ENCODE results near the gene TTYH3. TPM values are rescaled to one million over a fixed set of nuclear protein-coding genes. Genes with fewer than 3 reads are reported as not detected.
A peak's percentile ranks its signal among the peaks of the same experiment; 100 is the strongest.

TTYH3 gene
- total RNA-seq, 1 experiment from 2014 or later: 114 TPM

GRCh38 chr7:2708547-2709310, 76.9 kb downstream of the TTYH3 start:
- BruUV-seq (replicated peaks): no TSS peak
- H3K27me3 ChIP-seq (ENCODE audit: insufficient read depth, low read depth): no peaks in the 10 kb centered on the region
- no peak for DNase-seq
- intact Hi-C loops (cut with micrococcal nuclease; ENCODE audit: unreplicated experiment): loop anchor here (1.0 kb wide), 2 partner anchors 231 to 257 kb away; no protein-coding TSS in a partner anchor
- H4K20me1 ChIP-seq (ENCODE audit: insufficient read depth): no peaks in the 10 kb centered on the region
- H3K4me1 ChIP-seq (replicated peaks; ENCODE audit: insufficient read depth): no peaks in the 10 kb centered on the region
- H3K4me2 ChIP-seq: no peak overlapping the region
- no peaks in the 10 kb centered on the region for H3K36me3 ChIP-seq (ENCODE audit: low read depth)
- ChIA-PET CTCF (interaction anchor here (0.5 to 1.2 kb wide), 3 partner anchors 28 to 951 kb away, joined by 3 to 7 read pairs (median 5); no protein-coding TSS in a partner anchor), POLR2A (ENCODE audit: unreplicated experiment) (no interaction called here)
- no peak overlapping the region for H3K27ac ChIP-seq
- H2AFZ ChIP-seq: no peak overlapping the region
- H3K9me3 ChIP-seq (ENCODE audit: insufficient read depth, low read depth): no peaks in the 10 kb centered on the region
- H3K9me2 ChIP-seq (ENCODE audit: insufficient read depth): no peaks in the 10 kb centered on the region
- H3F3A ChIP-seq (ENCODE audit: insufficient read depth, low read depth): peaks cover 13% of the 10 kb centered on the region
- no peaks in the 10 kb centered on the region for H3K79me2 ChIP-seq (ENCODE audit: low read depth)
- H3K4me3 ChIP-seq: no peak overlapping the region
- TF ChIP-seq EZH2 (IDR thresholded peaks at IDR 0.05; ENCODE audit: low read depth): no peak
- TF ChIP-seq, protein P1, sequence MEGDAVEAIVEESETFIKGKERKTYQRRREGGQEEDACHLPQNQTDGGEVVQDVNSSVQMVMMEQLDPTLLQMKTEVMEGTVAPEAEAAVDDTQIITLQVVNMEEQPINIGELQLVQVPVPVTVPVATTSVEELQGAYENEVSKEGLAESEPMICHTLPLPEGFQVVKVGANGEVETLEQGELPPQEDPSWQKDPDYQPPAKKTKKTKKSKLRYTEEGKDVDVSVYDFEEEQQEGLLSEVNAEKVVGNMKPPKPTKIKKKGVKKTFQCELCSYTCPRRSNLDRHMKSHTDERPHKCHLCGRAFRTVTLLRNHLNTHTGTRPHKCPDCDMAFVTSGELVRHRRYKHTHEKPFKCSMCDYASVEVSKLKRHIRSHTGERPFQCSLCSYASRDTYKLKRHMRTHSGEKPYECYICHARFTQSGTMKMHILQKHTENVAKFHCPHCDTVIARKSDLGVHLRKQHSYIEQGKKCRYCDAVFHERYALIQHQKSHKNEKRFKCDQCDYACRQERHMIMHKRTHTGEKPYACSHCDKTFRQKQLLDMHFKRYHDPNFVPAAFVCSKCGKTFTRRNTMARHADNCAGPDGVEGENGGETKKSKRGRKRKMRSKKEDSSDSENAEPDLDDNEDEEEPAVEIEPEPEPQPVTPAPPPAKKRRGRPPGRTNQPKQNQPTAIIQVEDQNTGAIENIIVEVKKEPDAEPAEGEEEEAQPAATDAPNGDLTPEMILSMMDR (conservative IDR thresholded peaks at IDR 0.05): no peak

DNA sequence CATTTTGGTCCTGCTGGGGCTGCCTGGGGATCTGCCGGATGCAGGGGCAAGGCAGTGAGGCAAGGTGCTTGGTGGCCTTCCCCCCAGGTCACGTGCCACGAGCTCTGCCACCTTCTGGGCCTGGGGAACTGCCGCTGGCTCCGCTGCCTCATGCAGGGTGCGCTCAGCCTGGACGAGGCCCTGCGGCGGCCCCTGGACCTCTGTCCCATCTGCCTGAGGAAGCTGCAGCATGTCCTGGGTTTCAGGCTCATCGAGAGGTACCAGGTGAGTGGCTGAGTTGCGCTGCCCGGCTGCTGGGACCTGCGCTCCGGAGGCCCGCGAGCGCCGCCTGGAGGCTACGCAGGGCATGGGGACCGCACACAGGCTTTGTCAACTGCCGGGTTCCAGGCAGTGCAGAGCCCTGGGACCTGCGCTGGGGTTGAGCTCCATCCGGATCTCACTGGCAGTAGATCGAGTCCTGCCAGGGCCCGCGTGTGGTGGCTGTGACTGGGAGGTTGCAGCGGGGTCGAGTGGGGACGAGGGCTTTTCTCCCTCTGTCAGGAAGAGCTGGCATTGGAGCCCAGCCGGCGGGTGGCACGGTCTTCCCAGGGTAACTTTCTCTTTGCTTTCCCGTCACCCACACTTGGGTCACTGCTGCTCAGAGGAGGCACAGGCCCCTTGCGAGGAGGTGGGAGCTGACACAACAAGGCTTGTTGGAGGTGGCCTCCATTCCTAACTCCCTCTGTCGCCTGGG, 77.9 kb downstream of the TTYH3 start:
- no TSS peak for BruUV-seq (replicated peaks)
- intact Hi-C loops (cut with micrococcal nuclease; ENCODE audit: unreplicated experiment): loop anchor here (1.0 kb wide), 2 partner anchors 232 to 258 kb away; no protein-coding TSS in a partner anchor

DNA sequence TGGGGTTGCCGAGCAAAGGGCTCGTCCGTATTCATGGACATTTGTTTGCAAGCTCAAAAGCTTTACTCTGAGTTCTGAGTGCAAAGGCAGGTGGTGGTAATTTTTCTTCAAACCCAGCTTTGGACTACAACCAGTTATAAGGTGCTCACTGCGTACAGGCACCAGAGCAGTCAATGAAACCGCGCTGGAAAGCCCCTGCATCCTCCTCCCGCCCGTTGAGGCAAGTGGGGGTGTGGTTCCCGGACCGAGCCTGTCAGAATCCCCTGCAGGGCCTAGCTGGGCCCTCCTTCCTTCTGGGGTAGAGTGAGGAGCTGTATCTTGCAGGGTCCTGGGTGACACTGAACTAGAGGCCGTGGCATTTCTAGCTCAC, 78.5 kb downstream of the TTYH3 start:
- Histone ChIP-seq H4K20me1 (ENCODE audit: insufficient read depth) (no peaks in the 10 kb centered on the region), H3K27me3 (ENCODE audit: insufficient read depth, low read depth) (no peaks in the 10 kb centered on the region), H3K9me2 (ENCODE audit: insufficient read depth) (no peaks in the 10 kb centered on the region), H3K9me3 (ENCODE audit: insufficient read depth, low read depth) (no peaks in the 10 kb centered on the region), H2AFZ (no peak overlapping the region), H3K27ac (no peak overlapping the region), H3K4me3 (no peak overlapping the region), H3K79me2 (ENCODE audit: low read depth) (no peaks in the 10 kb centered on the region), H3K36me3 (ENCODE audit: low read depth) (no peaks in the 10 kb centered on the region), H3K4me2 (no peak overlapping the region), H3K4me1 (replicated peaks; ENCODE audit: insufficient read depth) (no peaks in the 10 kb centered on the region), H3F3A (ENCODE audit: insufficient read depth, low read depth) (peaks cover 7% of the 10 kb centered on the region; the same call in 1 of the 2 replicates)
- no peak for TF ChIP-seq EZH2 (IDR thresholded peaks at IDR 0.05; ENCODE audit: low read depth)
- TF ChIP-seq, protein P1 (conservative IDR thresholded peaks at IDR 0.05): no peak
- POLR2A ChIA-PET (ENCODE audit: unreplicated experiment): interaction anchor here (0.6 to 0.7 kb wide), 2 partner anchors 18 to 160 kb away, joined by 4 to 6 read pairs; no protein-coding TSS in a partner anchor
- BruUV-seq (replicated peaks): no TSS peak
- CTCF ChIA-PET: interaction anchor here (0.5 to 1.7 kb wide), 8 partner anchors 23 to 259 kb away, joined by 3 to 11 read pairs (median 4); no protein-coding TSS in a partner anchor
- no peak for DNase-seq
- intact Hi-C loops (cut with micrococcal nuclease; ENCODE audit: unreplicated experiment): no loop called here

More for the DNA sequence above, 77.9 kb downstream of the TTYH3 start:
- ChIA-PET CTCF (interaction anchor here (0.5 to 1.7 kb wide), 9 partner anchors 24 to 1045 kb away, joined by 3 to 11 read pairs (median 4); no protein-coding TSS in a partner anchor), POLR2A (ENCODE audit: unreplicated experiment) (interaction anchor here (0.7 kb wide), 1 partner anchor 161 kb away, joined by 4 read pairs; no protein-coding TSS in a partner anchor)
- Histone ChIP-seq H2AFZ (no peak overlapping the region), H4K20me1 (ENCODE audit: insufficient read depth) (no peaks in the 10 kb centered on the region), H3K27me3 (ENCODE audit: insufficient read depth, low read depth) (no peaks in the 10 kb centered on the region), H3K27ac (no peak overlapping the region), H3F3A (ENCODE audit: insufficient read depth, low read depth) (peaks cover 7% of the 10 kb centered on the region; the same call in 1 of the 2 replicates), H3K4me2 (no peak overlapping the region), H3K4me3 (no peak overlapping the region), H3K9me3 (ENCODE audit: insufficient read depth, low read depth) (no peaks in the 10 kb centered on the region), H3K79me2 (ENCODE audit: low read depth) (no peaks in the 10 kb centered on the region), H3K36me3 (ENCODE audit: low read depth) (no peaks in the 10 kb centered on the region), H3K9me2 (ENCODE audit: insufficient read depth) (no peaks in the 10 kb centered on the region), H3K4me1 (replicated peaks; ENCODE audit: insufficient read depth) (no peaks in the 10 kb centered on the region)
- no peak for TF ChIP-seq EZH2 (IDR thresholded peaks at IDR 0.05; ENCODE audit: low read depth)
- TF ChIP-seq, protein P1 (conservative IDR thresholded peaks at IDR 0.05): peak; percentile 66
- peak in 1 of 2 experiments; percentile 85 for DNase-seq
